HG03039 (cell line): ENCODE results near the gene TIMM17A.

Experiments
- ATAC-seq: cut with Tn5 transposase; IDR thresholded peaks from one replicate; pipeline ENCODE4 v1.9.1; 2021; ENCODE audit warnings: mild to moderate bottlenecking, moderate library complexity; ENCODE audit not compliant: unreplicated experiment

The TIMM17A gene

DNA sequence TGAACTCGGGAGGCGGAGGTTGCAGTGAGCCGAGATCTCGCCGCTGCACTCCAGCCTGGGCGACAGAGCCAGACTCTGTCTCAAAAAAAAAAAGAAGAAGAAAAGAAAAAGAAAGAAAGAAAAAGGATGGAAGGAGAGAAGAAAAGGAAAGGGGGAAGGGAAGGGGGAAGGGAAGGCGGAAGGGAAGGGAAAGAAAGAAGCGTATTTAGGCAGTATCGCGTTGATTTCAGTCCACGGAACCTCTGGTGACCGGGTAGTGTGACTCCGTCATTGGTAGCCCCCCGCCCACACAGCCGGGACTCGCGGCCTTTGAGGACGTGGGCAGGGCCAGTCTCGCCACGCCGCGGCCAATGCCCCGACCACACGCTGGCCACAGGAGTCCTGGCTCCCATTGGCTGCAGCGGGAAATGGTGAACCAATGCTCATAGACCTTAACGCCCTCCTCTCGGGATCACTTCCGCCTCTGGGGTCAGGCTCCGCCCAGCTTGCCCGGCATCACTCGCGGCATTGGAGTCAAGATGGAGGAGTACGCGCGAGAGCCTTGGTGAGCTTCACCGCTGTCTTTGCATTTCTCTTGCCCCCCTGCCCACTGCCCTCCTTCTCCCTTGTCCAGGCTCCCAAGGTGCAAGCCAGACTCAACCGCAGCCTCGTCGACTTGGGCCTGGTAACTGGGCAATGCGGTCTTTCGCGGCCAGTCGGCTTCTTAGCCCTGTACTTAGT lies at the start of gene TIMM17A:
Gene TIMM17A, plus strand, starts transcription at position 495 of the 720 bp plus-strand sequence. Its CDS starts 24 bp downstream, at position 519.
- peak; percentile 99 for ATAC-seq

- ATAC-seq, result no peak
Measured at GRCh38 chr1:201906336-201906735, 49.0 kb upstream of the TIMM17A start.

DNA sequence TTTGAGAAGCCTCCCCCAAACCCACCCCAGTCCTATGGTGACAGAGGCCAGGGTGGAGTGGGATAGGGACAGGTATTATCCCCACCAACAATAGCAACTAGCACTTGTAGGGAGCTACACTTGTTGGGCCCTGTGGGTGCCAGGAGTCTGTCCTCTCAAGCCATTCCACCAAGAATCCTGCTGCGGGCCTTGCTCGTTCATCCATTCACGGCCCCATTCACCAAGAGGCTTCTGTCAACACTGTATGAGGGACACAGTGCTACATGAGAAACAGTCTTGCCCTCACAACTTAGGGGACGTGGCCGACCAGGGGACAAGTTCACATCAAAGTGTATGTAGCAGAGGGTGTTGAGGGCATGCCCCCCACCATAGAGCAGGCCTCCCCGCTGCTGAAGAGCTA lies 47.7 kb upstream of the TIMM17A start:
- no peak for ATAC-seq

- ATAC-seq, result no peak
Measured at GRCh38 chr1:201911826-201912571, 43.3 kb upstream of the TIMM17A start.

DNA sequence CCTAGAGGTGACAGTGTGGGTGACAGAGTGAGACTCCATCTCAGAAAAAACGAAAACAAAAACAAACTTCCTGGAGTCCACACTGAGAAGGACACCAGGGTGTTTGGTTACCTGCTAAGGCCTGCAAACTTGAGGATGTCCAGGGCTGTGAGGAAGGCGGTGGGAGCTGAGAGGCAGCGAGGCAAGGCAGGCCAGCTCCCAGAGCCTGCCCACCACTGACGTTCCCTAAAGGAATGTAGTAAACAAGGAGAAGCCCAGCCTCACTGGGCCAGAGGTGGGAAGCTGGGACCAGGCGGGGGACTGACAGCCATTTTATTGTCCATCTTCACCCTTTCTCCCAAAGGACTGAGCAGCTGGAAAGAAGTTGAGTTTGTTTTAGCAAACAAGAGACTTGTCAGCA lies 42.5 kb upstream of the TIMM17A start:
- ATAC-seq, result no peak

- no peak for ATAC-seq
Measured at GRCh38 chr1:201914456-201915235, 40.7 kb upstream of the TIMM17A start.

GRCh38 chr1:201916649-201917249 lies 38.6 kb upstream of the TIMM17A start:
- no peak for ATAC-seq

DNA sequence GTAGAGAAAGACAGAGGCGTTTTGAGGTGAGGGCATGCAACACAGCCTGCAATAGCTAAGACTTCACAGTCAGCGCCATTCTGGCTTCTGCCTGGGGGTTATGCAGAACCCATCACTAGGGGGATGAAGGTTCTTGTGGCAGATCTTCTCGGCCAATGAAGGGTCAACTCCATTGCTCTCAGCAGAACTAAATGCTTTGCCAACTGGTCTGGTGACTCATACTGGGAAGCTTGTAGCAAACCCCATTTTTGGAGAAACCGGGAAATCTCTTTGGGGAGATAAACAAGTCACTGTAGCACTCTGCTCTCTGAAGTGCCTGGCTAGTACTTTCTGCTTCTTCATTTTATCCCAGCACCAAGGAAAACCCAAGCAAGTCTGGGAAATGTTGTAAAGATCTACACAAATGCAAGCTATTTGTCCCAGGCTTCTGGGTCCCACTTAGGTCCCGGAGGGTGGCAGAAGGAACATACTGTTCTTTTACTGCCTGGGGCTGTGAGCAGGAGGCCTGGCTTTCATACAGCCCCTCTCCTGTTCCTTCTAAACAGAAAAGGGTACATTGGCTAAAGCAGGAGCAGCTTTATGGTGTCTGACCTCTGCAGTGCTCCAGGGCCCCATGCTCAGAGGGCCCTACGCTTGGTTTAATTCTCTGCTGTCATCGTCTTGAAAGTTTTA lies 37.8 kb upstream of the TIMM17A start:
- no peak for ATAC-seq

GRCh38 chr1:201918343-201918742 lies 37.0 kb upstream of the TIMM17A start:
- ATAC-seq, result no peak

- no peak for ATAC-seq
Measured at GRCh38 chr1:201921952-201922558, 33.2 kb upstream of the TIMM17A start.

- ATAC-seq, result no peak
Measured at GRCh38 chr1:201925301-201925567, 30.1 kb upstream of the TIMM17A start.

DNA sequence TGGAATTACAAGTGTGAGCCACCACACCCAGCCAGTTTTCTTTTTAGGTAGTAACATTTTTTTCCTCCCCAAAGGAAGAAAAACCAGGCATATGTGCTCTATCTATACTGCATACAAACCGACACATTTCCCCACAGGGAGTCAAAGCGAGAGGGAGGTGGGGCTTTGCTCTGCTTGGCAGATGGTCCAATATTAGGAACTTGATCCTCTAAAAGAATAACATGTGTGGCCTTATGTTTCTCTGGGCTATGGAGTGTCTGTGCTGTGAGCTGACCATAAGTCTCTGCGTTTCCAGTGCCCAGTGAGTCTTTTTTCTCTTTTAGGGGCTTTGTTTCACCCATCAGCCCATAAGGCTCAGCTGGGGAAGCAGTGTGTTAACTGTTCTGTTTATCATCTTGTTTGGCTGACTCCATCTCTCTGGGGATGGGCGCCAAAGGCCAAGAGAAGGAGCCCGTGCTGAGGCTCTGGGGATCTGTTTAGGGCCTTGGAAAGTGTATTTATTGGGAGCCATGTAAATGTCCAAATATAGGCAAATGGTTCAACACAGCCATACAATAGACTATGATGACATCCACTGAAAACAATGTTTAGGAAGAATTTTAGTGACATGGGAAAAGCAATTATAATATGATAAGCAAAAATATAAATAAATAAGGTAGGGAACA lies 29.2 kb upstream of the TIMM17A start:
- no peak for ATAC-seq

DNA sequence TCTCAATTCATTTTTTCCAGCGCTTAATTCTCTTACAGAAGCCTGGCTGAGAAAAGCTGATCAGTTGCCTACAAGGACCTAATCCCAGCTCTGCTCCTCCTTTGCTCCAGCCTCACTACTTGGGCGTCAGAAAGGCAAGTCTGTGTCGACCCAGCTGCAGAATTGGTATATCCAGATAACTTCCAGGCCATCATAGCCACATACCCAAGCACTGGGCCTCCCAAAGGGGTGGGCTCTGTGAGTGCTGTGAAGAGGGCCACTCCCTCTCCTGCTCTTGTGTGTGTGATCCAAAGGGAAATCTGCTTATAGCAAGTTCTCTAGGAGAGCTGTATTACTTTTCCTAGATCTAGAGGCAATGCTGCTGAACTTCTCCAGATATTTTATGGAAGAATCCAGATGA lies 27.0 kb upstream of the TIMM17A start:
- no peak for ATAC-seq

- ATAC-seq, result no peak
Measured at GRCh38 chr1:201930137-201930536, 25.2 kb upstream of the TIMM17A start.

DNA sequence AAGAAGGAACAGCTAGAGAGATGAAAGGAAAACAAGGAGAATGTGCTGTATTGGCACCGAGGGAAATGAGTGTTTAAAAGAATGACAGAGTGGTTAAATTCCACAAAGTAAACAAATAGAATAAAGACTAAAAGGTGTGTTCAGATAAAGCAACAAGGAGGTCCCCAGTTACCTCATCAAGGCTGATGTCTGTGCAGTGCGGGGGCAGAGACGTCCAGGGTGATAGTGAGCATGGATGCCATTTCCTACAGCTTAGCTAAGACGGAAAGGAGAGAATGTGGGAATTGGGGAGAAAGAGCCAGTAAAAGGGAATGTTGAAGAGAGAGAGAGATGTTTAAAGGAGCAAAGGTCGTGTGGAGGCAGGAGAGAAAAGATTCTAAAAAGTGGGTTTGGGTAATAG lies 24.5 kb upstream of the TIMM17A start:
- no peak for ATAC-seq

- no peak for ATAC-seq
Measured at GRCh38 chr1:201933840-201934430, 21.4 kb upstream of the TIMM17A start.

DNA sequence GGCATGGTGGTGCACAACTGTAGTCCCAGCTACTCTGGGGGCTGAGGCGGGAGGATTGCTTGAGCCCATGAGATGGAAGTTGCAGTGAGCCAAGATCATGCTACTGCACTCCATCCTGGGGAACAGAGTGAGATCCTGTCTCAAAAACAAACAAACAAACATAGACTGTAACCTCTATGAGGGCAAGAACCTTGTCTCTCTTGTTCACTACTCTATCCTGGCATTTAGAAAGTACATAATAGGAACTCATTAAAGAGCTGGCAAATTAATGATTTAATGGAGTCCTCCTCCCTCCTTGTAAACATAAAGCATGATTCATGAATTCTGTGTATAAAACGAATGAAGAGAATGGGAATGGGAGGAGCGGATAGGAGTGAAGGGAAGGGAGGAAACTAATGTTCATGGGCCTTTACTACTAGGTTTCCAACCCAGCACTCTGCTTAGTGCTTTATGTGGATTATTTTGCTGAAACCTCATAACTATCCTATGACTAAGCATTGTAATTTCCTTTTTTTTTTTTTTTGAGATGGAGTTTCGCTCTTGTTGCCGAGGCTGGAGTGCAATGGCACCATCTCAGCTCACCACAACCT lies 17.6 kb upstream of the TIMM17A start:
- no peak for ATAC-seq

- no peak for ATAC-seq
Measured at GRCh38 chr1:201938440-201939035, 16.8 kb upstream of the TIMM17A start.

DNA sequence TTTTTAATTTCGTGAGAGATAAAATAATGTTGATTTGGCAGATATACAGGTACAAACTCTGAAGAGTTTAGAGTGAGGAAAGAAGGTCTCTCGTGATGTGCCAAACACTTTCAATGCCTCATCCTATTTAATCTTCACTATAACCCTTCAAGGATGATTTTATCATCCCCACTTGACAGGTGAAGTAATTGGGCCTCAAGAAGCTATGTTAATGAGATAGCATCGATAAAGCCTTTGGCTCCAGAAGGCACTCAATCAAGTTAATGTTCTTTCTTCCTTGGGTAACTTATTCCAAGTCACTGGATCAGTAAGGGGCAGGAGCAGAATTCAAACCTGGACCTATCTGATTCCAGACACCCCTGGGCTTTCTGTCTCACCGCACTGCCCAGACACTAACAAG lies 16.2 kb upstream of the TIMM17A start:
- ATAC-seq, result no peak
